ENCODE results near the gene SASH1. TPM values are rescaled to one million over a fixed set of nuclear protein-coding genes. Genes with fewer than 3 reads are reported as not detected.

SASH1 gene
- total and polyA plus RNA-seq, 2 donors (not counting 3 experiments of a cell fraction or from before 2014, with no cell fraction given) = 18.5 to 103 TPM

GRCh38 chr6:148565321-148565926 is 222.8 kb downstream of the SASH1 start:
- H3K9ac ChIP-seq (replicated peaks; ENCODE audit: extremely low read depth, insufficient read depth, low read length) = no peak overlapping the region
- ChIA-PET POLR2A (no interaction called here), CTCF (interaction anchor here (1.8 kb wide), 1 partner anchor 12 kb away, joined by 8 read pairs; no protein-coding TSS in a partner anchor)
- FAIRE-seq (no peak), DNase-seq (ENCODE audit: low read depth, low spot score) (no peak)
- H3K9me3 ChIP-seq (replicated peaks; ENCODE audit: control insufficient read depth, insufficient read depth, low read length) = no peaks in the 10 kb centered on the region
- H3K9me1 ChIP-seq (replicated peaks; ENCODE audit: control insufficient read depth, extremely low read depth, insufficient read depth, low read length) = no peaks in the 10 kb centered on the region
- H2AFZ ChIP-seq (ENCODE audit: low read depth, low read length) = peak overlapping the region; percentile 34
- no peaks in the 10 kb centered on the region for H3K27me3 ChIP-seq (ENCODE audit: control insufficient read depth in 2 of 2, insufficient read depth in 2 of 2, low read length in 2 of 2)
- intact Hi-C loops (cut with micrococcal nuclease) = no loop called here
- no peak for TF ChIP-seq FOS (IDR thresholded peaks at IDR 0.05; ENCODE audit: borderline replicate concordance, insufficient read depth, low read length)
- TF ChIP-seq CTCF (IDR thresholded peaks at IDR 0.05; ENCODE audit: extremely low read depth in 1 of 2, insufficient read depth in 1 of 2, low read depth in 1 of 2, low read length in 2 of 2) = no peak
- no peak for TF ChIP-seq MAX (IDR thresholded peaks at IDR 0.05; ENCODE audit: insufficient read depth, insufficient read length)
- TF ChIP-seq POLR2A (IDR thresholded peaks at IDR 0.05; ENCODE audit: low read depth, low read length) = no peak
- TF ChIP-seq POLR2AphosphoS5 (IDR thresholded peaks at IDR 0.05; ENCODE audit: insufficient read depth, low read depth, low read length) = no peak
- TF ChIP-seq JUN (IDR thresholded peaks at IDR 0.05; ENCODE audit: borderline replicate concordance, insufficient read depth, insufficient read length, low read depth) = no peak
- TF ChIP-seq EZH2 (IDR thresholded peaks at IDR 0.05; ENCODE audit: borderline replicate concordance, low read depth, low read length, severe bottlenecking) = no peak
- no peak for TF ChIP-seq GATA2 (IDR thresholded peaks at IDR 0.05; ENCODE audit: insufficient read depth, insufficient read length, low read depth, low read length)
- TF ChIP-seq MYC (IDR thresholded peaks at IDR 0.05; ENCODE audit: low read depth, low read length) = no peak
- H3K36me3 ChIP-seq (ENCODE audit: control insufficient read depth in 2 of 2, extremely low read depth in 1 of 2, insufficient read depth in 2 of 2, low read length in 2 of 2) = no peaks in the 10 kb centered on the region
- H3K79me2 ChIP-seq (ENCODE audit: control insufficient read depth, insufficient read depth, low read length) = no peaks in the 10 kb centered on the region
- no TSS peak for BruUV-seq (replicated peaks)
- H3K4me2 ChIP-seq (ENCODE audit: insufficient read depth, low read length) = no peak overlapping the region
- H3K27ac ChIP-seq (ENCODE audit: insufficient read depth, low read depth, low read length) = peak overlapping the region; percentile 52
- no peak overlapping the region for H3K4me3 ChIP-seq (replicated peaks in 1 of 3; ENCODE audit: insufficient read depth in 1 of 3, low read depth in 1 of 3, low read length in 3 of 3)
- H3K4me1 ChIP-seq (ENCODE audit: control insufficient read depth, extremely low read depth, insufficient read depth, low read length) = peaks cover 17% of the 10 kb centered on the region
- dilution Hi-C loops (cut with MboI; ENCODE audit: extremely low pct_ligation_motif_present, low sequenced_read_pairs) = no loop called here
- no peaks in the 10 kb centered on the region for H4K20me1 ChIP-seq (replicated peaks; ENCODE audit: control insufficient read depth, extremely low read depth, insufficient read depth, low read length)

Measured in endothelial cell of umbilical vein (primary cell).